Measurements from ENCODE around the gene C14orf180. TPM values are rescaled to one million over a fixed set of nuclear protein-coding genes. Genes with fewer than 3 reads are reported as not detected.
A peak's percentile ranks its signal among the peaks of the same experiment; 100 is the strongest.

The C14orf180 gene
- total RNA-seq, 1 donor from 2014 or later, result 1.7 TPM

DNA sequence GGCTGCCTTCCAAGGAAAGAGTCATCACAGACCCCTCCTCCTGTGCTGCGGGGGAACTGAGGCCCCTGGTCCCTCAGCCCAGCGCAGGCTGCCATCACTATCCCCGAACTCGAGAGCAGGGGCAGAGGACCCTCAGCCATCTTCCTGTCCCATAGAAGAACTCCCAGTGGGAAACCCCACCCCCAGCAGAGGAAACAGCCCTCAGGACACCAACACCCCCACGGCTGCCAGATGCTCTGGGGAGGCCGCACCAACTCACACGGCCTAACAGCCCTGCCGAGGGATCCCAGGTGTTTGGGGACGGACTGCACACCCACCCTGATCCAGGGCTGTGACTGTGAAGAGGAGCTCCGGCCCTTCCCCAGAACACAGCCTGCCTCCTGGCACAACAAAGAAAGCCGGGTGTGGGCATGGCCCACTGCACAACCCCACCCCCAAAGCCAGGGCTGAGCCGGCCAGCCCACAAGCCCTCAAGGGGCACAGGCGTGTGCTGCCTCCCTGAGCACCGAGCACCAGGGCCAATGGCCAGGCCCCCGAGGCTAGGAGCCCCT, 16.3 kb upstream of the C14orf180 start:
- no peak for DNase-seq (ENCODE audit: extremely low spot score in 2 of 2)
- H3K27ac ChIP-seq, result no peak overlapping the region
- intact Hi-C loops (cut with DNase I), result loop anchor here (10.0 kb wide), 2 partner anchors 428 to 478 kb away; partner anchors contain the start of genes ASPG and KIF26A
- H3K9me3 ChIP-seq, result no peaks in the 10 kb centered on the region
- H3K4me3 ChIP-seq, result no peak overlapping the region
- H3K27me3 ChIP-seq, result peaks cover 3% of the 10 kb centered on the region
- H3K4me1 ChIP-seq, result peaks cover 12% of the 10 kb centered on the region
- H3K36me3 ChIP-seq, result no peaks in the 10 kb centered on the region
- TF ChIP-seq, protein P1, sequence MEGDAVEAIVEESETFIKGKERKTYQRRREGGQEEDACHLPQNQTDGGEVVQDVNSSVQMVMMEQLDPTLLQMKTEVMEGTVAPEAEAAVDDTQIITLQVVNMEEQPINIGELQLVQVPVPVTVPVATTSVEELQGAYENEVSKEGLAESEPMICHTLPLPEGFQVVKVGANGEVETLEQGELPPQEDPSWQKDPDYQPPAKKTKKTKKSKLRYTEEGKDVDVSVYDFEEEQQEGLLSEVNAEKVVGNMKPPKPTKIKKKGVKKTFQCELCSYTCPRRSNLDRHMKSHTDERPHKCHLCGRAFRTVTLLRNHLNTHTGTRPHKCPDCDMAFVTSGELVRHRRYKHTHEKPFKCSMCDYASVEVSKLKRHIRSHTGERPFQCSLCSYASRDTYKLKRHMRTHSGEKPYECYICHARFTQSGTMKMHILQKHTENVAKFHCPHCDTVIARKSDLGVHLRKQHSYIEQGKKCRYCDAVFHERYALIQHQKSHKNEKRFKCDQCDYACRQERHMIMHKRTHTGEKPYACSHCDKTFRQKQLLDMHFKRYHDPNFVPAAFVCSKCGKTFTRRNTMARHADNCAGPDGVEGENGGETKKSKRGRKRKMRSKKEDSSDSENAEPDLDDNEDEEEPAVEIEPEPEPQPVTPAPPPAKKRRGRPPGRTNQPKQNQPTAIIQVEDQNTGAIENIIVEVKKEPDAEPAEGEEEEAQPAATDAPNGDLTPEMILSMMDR (IDR thresholded peaks at IDR 0.05), result no peak
- no peak for TF ChIP-seq POLR2AphosphoS5 (IDR thresholded peaks at IDR 0.05; ENCODE audit: insufficient read depth in 1 of 2, low read depth in 1 of 2)
- no peak for TF ChIP-seq POLR2A (IDR thresholded peaks at IDR 0.05)

DNA sequence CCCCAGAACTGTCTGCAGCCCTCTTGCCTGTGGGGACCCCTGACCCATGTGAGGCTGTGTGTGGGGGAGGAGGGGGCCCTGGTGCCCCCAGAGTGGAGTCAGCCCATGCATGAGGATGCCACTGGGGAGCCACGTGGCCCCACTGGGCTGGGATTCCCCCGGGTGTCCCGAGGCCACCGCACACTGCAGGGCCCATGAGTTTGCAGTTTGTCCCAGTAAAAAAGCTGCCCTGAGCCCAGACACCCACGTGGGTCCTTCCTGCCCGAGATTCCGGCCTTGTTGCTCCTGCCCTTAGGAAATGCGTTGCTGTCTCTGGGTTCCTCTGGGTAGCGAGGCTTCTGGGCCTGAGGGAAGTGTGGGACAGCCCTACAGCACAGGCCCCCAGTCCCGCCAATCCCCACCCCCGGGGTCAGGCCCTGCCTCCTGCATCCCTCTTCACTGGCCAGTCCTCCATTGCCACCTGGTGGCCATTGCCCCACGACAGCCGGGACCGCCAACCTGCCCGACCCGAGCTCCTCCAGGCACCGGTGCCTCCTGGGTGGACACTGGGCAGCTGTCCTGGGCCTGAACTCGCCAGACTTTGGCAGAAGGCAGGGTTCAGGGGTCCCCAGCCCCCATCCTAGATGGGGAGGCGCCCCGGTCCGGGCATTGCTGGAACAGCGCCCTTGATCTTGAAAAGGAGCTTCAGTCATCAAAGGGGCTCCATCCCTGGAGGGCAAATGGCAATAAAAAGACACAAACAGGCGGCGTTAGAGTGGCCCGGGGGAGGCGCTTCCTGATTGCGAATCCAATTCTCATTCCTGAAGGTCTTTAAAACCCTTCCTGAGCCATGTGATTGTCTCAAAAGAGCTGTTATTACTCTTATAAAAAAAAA, 15.6 kb upstream of the C14orf180 start:
- TF ChIP-seq POLR2A (IDR thresholded peaks at IDR 0.05), result no peak
- TF ChIP-seq, protein P1 (IDR thresholded peaks at IDR 0.05), result peak; percentile 70 to 85 (median 76)
- H3K9me3 ChIP-seq, result no peaks in the 10 kb centered on the region
- H3K36me3 ChIP-seq, result no peaks in the 10 kb centered on the region
- peaks cover 3% of the 10 kb centered on the region for H3K27me3 ChIP-seq
- intact Hi-C loops (cut with DNase I), result loop anchor here (10.0 kb wide), 2 partner anchors 429 to 479 kb away; partner anchors contain the start of genes ASPG and KIF26A
- H3K4me3 ChIP-seq, result no peak overlapping the region
- no peak overlapping the region for H3K27ac ChIP-seq
- peaks cover 12% of the 10 kb centered on the region for H3K4me1 ChIP-seq
- DNase-seq (ENCODE audit: extremely low spot score in 2 of 2), result no peak

DNA sequence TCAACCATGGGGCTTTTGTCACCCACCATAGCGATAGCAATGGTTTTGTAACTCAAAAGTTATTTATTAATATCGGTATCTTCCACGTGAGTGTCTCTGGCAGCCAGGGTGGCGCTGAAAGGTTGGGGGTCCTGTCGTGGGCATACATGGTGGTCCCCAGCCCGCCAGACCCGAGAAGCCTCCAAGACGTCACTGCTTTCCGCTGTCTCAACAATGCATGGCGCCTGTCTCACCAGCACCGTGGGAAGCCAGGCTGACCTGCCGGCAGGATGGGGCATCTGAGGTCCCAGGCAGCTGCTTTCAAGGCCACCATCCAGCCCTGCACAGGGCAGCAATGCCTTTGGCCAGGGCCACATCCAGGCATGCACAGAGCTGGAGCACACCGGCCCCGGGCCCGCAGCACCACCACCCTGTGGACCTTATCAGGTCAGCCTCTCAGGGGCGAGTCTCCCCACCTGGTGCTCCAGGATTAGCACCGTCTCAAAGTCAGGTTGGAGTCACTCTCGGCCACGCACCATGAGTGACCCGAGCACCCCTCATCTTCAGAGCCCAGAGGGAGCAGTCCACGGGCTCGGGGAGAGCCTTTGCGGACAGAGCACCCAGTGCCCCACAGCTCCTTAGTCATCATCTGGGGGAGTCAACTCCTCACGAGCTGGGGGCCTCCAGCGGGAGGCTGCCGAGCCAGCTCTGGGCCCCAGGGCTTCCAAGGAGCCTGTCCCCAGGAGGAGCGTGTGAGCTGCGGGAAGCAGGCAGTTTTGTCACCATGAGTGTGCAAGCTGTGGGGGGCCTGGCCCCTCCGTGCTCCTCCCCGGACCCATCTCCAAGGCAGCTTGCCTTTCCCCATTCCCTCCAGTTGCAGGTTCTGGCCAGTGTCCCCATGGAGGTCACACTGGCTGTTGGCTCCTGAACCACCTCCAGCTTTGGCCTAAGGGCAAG, 14.6 kb upstream of the C14orf180 start:
- TF ChIP-seq POLR2AphosphoS5 (IDR thresholded peaks at IDR 0.05; ENCODE audit: insufficient read depth in 1 of 2, low read depth in 1 of 2), result no peak
- TF ChIP-seq, protein P1 (IDR thresholded peaks at IDR 0.05), result no peak
- TF ChIP-seq POLR2A (IDR thresholded peaks at IDR 0.05), result no peak

DNA sequence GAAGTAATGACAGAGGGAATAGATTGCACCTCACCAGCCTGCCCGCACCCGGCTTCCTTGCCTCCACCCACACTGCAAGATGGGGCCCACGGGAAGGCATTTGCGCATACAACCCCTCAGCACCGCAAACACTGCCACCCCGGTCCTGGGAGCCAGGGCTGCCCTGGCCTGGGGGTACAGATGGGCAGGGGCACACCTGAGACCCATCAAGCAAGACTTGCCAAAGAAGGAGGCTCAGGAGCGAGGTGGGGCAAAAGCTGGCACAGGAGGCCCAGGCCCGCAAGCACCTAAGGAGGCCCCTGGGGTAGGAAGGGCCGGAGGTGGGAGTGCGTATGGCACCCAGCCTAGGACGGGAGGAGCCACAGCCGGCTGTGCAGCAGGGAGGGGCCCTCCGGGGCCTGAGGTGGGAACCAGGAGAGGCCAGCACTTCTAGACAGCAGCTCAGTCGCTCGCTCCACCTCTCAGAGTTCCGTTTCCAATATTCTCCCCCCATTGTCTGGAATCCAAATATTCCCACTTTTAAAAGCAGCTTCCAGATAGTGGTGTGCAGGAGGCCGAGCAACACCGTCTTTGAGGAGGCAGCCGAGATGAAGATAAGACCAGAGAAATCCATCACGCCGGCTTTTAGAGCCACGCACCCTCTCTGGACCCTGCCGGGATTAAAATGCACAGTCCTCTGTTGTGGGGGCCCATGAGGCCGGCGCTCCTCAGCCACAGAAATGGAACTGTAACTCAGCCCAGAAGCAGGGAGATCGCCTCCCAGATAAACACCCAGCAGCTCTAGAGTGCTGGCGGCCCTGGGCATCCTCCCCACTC, 12.2 kb upstream of the C14orf180 start:
- Histone ChIP-seq H3K27me3 (peaks cover 3% of the 10 kb centered on the region), H3K4me1 (peaks cover 12% of the 10 kb centered on the region), H3K4me3 (no peak overlapping the region), H3K9me3 (no peaks in the 10 kb centered on the region), H3K27ac (no peak overlapping the region), H3K36me3 (no peaks in the 10 kb centered on the region)
- TF ChIP-seq POLR2A (IDR thresholded peaks at IDR 0.05), result no peak
- no peak for TF ChIP-seq POLR2AphosphoS5 (IDR thresholded peaks at IDR 0.05; ENCODE audit: insufficient read depth in 1 of 2, low read depth in 1 of 2)
- TF ChIP-seq, protein P1 (IDR thresholded peaks at IDR 0.05), result no peak
- intact Hi-C loops (cut with DNase I), result loop anchor here (10.0 kb wide), 2 partner anchors 433 to 483 kb away; partner anchors contain the start of genes ASPG and KIF26A
- DNase-seq (ENCODE audit: extremely low spot score in 2 of 2), result no peak

More for the DNA sequence above, 14.6 kb upstream of the C14orf180 start:
- DNase-seq (ENCODE audit: extremely low spot score in 2 of 2), result no peak
- peaks cover 12% of the 10 kb centered on the region for H3K4me1 ChIP-seq
- H3K9me3 ChIP-seq, result no peaks in the 10 kb centered on the region
- H3K36me3 ChIP-seq, result no peaks in the 10 kb centered on the region
- H3K4me3 ChIP-seq, result no peak overlapping the region
- peaks cover 3% of the 10 kb centered on the region for H3K27me3 ChIP-seq
- intact Hi-C loops (cut with DNase I), result loop anchor here (10.0 kb wide), 2 partner anchors 430 to 480 kb away; partner anchors contain the start of genes ASPG and KIF26A
- no peak overlapping the region for H3K27ac ChIP-seq
